HL-60 (cell line): ENCODE data around the gene DNAJC24.

Source experiments
- DNase-seq, 2 experiments: peaks; one replicate each; pipeline ENCODE4 v3.0.0-alpha.2; 2010 to 2020; ENCODE audit warnings: low read depth in 1 of 2, low spot score in 1 of 2
- H3K27ac ChIP-seq: fragments of 250-450 bp; sonication (Bioruptor Pico); replicated peaks from 2 replicates; pipeline ENCODE4 v1.5.1; 2020; ENCODE audit warnings: mild to moderate bottlenecking, moderate library complexity
- H3K27me3 ChIP-seq: fragments of 250-450 bp; sonication (Bioruptor Pico); 2 replicates; pipeline ENCODE4 v1.5.1; 2021; ENCODE audit warnings: mild to moderate bottlenecking, moderate library complexity; ENCODE audit not compliant: insufficient read depth, poor library complexity, severe bottlenecking
- H3K4me3 ChIP-seq: replicated peaks from 2 replicates; pipeline ENCODE4 v1.5.1; 2011; ENCODE audit warnings: mild to moderate bottlenecking, control low read depth, low read length; ENCODE audit not compliant: insufficient read depth
- GABPA ChIP-seq: IDR thresholded peaks from 2 replicates; pipeline ENCODE4 v1.6.1; 2012; ENCODE audit warnings: low read depth
- POLR2AphosphoS5 ChIP-seq: IDR thresholded peaks from 2 replicates; pipeline ENCODE4 v1.6.1; 2012; ENCODE audit warnings: low read depth
- REST ChIP-seq: IDR thresholded peaks from 2 replicates; pipeline ENCODE4 v1.6.1; 2012; ENCODE audit warnings: low read depth; ENCODE audit not compliant: insufficient replicate concordance
- SPI1 ChIP-seq: IDR thresholded peaks from 2 replicates; pipeline ENCODE4 v1.6.1; 2012; ENCODE audit warnings: low read depth, mild to moderate bottlenecking, borderline replicate concordance
- TF ChIP-seq, protein P1 (sequence below): IDR thresholded peaks from one replicate; pipeline ENCODE4 v1.5.1; 2011; ENCODE audit warnings: low read length, control low read depth, inconsistent platforms; ENCODE audit not compliant: insufficient read depth

Gene DNAJC24

DNA sequence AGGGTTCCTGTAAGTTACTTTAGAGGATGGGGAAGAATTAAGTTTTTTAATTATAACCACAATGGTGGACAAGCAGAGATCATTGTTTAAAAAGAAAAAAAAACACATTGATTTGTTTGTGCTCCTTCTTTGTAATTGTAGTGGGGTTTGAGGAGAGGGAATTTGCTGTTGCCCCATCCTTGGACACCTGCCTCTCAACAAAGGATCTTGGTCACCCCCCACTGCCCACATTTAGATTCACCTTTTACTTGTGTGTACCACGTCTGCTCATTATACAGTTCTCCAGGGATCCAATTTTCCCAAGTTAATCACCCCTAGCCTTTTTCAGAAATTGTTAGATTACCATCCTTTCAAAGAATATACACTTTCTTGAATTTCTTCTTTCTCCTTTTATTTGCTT, 53.0 kb downstream of the DNAJC24 start:
- Histone ChIP-seq H3K27me3 (no peaks in the 10 kb centered on the region), H3K4me3 (no peak overlapping the region), H3K27ac (no peak overlapping the region)
- DNase-seq: no peak
- TF ChIP-seq SPI1: no peak
- TF ChIP-seq, protein P1, sequence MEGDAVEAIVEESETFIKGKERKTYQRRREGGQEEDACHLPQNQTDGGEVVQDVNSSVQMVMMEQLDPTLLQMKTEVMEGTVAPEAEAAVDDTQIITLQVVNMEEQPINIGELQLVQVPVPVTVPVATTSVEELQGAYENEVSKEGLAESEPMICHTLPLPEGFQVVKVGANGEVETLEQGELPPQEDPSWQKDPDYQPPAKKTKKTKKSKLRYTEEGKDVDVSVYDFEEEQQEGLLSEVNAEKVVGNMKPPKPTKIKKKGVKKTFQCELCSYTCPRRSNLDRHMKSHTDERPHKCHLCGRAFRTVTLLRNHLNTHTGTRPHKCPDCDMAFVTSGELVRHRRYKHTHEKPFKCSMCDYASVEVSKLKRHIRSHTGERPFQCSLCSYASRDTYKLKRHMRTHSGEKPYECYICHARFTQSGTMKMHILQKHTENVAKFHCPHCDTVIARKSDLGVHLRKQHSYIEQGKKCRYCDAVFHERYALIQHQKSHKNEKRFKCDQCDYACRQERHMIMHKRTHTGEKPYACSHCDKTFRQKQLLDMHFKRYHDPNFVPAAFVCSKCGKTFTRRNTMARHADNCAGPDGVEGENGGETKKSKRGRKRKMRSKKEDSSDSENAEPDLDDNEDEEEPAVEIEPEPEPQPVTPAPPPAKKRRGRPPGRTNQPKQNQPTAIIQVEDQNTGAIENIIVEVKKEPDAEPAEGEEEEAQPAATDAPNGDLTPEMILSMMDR: no peak
- TF ChIP-seq REST: no peak
- TF ChIP-seq POLR2AphosphoS5: no peak
- TF ChIP-seq GABPA: no peak

GRCh38 chr11:31424652-31425051, 55.0 kb downstream of the DNAJC24 start:
- TF ChIP-seq SPI1 (no peak), GABPA (no peak), REST (no peak), POLR2AphosphoS5 (no peak)
- TF ChIP-seq, protein P1: no peak
- DNase-seq: no peak
- Histone ChIP-seq H3K27ac (no peak overlapping the region), H3K4me3 (no peak overlapping the region), H3K27me3 (no peaks in the 10 kb centered on the region)

- TF ChIP-seq, protein P1: no peak
- no peak for TF ChIP-seq REST
- TF ChIP-seq SPI1: no peak
- TF ChIP-seq POLR2AphosphoS5: no peak
- no peak for TF ChIP-seq GABPA
- Histone ChIP-seq H3K27ac (no peak overlapping the region), H3K4me3 (no peak overlapping the region), H3K27me3 (no peaks in the 10 kb centered on the region)
- no peak for DNase-seq
Measured at GRCh38 chr11:31433851-31434250, 64.2 kb downstream of the DNAJC24 start.
